Spleen (tissue), 7 donors: ENCODE measurements around the gene TAS2R20.

Experiments used
- POLR2A ChIP-seq, 3 donors: fragments of 450-650 bp; IDR thresholded peaks; one replicate each; pipeline ENCODE4 v1.5.1; 2017; ENCODE audit warnings: antibody characterized with exemption in 3 of 3, mild to moderate bottlenecking in 1 of 3
- POLR2AphosphoS5 ChIP-seq, 3 donors: sonication (generic); formaldehyde crosslinking; IDR thresholded peaks; one replicate each; pipeline ENCODE4 v1.5.1; 2017; ENCODE audit warnings: antibody characterized with exemption in 3 of 3
- TF ChIP-seq, protein P1 (sequence below), 11 experiments: fragments of 200-600 bp in 7 of 11; fragments of 450-650 bp in 4 of 11; sonication (generic) in 4 of 11; IDR thresholded peaks in 8 of 11; conservative IDR thresholded peaks in 3 of 11; 1 replicate in 7 of 11; 2 replicates in 4 of 11; pipeline versions ENCODE4 v1.4.0 to v1.8.0; 2016 to 2021; ENCODE audit warnings: antibody characterized with exemption in 11 of 11, inconsistent platforms in 4 of 11, mild to moderate bottlenecking in 1 of 11
- donor health status: DM: no; HTN: no; CAD: no; lungs with moderate emphysema.
- donor health status: DM: no; HTN: no; CAD: no.
- donor health status: DM: no; HTN: no; CAD: no.

DNA sequence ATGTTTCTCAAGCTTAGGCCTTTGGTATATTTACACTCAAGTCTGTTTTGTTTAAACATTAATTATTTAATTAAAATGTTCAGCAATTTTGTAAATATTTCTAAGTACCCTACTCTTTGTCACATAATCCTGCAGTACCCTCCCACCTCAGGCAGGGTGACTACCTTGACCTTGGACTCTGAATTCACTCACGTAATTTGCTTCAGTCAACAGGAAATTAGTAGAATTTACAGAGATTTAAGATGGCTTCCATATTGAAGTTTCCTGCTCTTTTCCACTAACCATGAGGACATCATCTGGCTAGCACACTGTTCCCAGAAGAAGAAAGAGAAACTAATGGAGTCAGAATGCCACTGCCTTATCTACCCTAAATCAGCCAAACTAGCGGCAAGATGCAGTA lies 25.3 kb upstream of the TAS2R20 start:
- TF ChIP-seq POLR2A (IDR thresholded peaks at IDR 0.05) (no peak), POLR2AphosphoS5 (IDR thresholded peaks at IDR 0.05) (no peak)
- TF ChIP-seq, protein P1, sequence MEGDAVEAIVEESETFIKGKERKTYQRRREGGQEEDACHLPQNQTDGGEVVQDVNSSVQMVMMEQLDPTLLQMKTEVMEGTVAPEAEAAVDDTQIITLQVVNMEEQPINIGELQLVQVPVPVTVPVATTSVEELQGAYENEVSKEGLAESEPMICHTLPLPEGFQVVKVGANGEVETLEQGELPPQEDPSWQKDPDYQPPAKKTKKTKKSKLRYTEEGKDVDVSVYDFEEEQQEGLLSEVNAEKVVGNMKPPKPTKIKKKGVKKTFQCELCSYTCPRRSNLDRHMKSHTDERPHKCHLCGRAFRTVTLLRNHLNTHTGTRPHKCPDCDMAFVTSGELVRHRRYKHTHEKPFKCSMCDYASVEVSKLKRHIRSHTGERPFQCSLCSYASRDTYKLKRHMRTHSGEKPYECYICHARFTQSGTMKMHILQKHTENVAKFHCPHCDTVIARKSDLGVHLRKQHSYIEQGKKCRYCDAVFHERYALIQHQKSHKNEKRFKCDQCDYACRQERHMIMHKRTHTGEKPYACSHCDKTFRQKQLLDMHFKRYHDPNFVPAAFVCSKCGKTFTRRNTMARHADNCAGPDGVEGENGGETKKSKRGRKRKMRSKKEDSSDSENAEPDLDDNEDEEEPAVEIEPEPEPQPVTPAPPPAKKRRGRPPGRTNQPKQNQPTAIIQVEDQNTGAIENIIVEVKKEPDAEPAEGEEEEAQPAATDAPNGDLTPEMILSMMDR (IDR thresholded peaks at IDR 0.05 in 8 of 11, conservative IDR thresholded peaks at IDR 0.05 in 3 of 11) = no peak
